ENCODE measurements around the gene SUN1. TPM values are rescaled to one million over a fixed set of nuclear protein-coding genes. Genes with fewer than 3 reads are reported as not detected.
"Not testable (repeated sequence)": the region's sequence is repeated elsewhere in the genome, so short reads cannot be mapped to it uniquely, and the experiment has no call there.

Gene SUN1
- total RNA-seq, 1 donor from 2014 or later = 127 TPM

DNA sequence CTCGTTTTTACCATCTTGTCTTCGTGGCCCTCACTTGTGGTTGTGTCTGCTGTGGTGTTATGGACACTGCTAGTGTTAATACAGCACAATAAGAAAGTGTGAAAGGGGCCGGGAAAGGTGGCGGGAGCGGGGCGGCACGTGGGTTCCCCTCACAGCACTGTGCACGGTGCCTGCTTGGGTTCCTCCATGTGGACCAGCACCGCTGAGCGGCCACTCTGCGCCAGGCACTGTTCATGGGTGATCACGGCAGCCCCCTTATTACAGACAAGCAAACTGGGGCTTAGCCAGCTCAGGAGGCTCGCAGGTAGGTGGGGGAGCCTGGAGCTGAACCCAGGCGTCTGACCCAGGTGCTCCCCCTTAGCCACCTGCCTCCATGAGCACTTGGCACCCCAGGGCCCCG is 12.2 kb downstream of the SUN1 start:
- H3K27ac ChIP-seq = no peak overlapping the region
- intact Hi-C loops (cut with DNase I) = loop anchor here (10.0 kb wide), 1 partner anchor 520 kb away; no protein-coding TSS in a partner anchor
- no peaks in the 10 kb centered on the region for H3K27me3 ChIP-seq
- ATAC-seq (no peak), DNase-seq (no peak)
- no peaks in the 10 kb centered on the region for H3K9me3 ChIP-seq
- no peak overlapping the region for H3K4me3 ChIP-seq
- H3K4me1 ChIP-seq = no peaks in the 10 kb centered on the region
- TF ChIP-seq, protein P1, sequence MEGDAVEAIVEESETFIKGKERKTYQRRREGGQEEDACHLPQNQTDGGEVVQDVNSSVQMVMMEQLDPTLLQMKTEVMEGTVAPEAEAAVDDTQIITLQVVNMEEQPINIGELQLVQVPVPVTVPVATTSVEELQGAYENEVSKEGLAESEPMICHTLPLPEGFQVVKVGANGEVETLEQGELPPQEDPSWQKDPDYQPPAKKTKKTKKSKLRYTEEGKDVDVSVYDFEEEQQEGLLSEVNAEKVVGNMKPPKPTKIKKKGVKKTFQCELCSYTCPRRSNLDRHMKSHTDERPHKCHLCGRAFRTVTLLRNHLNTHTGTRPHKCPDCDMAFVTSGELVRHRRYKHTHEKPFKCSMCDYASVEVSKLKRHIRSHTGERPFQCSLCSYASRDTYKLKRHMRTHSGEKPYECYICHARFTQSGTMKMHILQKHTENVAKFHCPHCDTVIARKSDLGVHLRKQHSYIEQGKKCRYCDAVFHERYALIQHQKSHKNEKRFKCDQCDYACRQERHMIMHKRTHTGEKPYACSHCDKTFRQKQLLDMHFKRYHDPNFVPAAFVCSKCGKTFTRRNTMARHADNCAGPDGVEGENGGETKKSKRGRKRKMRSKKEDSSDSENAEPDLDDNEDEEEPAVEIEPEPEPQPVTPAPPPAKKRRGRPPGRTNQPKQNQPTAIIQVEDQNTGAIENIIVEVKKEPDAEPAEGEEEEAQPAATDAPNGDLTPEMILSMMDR (IDR thresholded peaks at IDR 0.05) = no peak
- H3K36me3 ChIP-seq = peaks cover 58% of the 10 kb centered on the region

DNA sequence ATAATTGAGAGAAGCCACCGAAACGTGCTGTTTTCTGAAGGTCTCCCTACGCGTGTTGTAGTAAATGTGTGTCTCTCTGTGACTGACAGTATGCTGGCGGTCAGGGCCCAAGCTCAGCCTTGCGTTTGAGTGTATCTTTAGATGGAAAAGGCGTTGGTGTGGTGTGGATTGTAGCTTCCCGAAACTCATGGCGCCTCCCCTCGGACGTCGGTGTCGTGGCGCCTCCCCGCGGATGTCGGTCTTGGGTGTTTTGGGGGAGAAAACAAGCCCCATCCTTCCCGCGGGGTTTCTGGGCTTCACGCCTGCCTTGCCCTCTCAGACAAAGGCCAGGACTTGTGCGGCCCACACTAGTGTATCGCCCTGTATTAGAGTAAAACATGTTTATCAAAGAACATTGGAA is 12.8 kb downstream of the SUN1 start:
- Histone ChIP-seq H3K27ac (no peak overlapping the region), H3K36me3 (peaks cover 59% of the 10 kb centered on the region), H3K4me3 (no peak overlapping the region), H3K27me3 (no peaks in the 10 kb centered on the region), H3K9me3 (no peaks in the 10 kb centered on the region), H3K4me1 (no peaks in the 10 kb centered on the region)
- TF ChIP-seq, protein P1 (IDR thresholded peaks at IDR 0.05) = no peak
- ATAC-seq (no peak), DNase-seq (no peak)
- intact Hi-C loops (cut with DNase I) = loop anchor here (10.0 kb wide), 1 partner anchor 520 kb away; no protein-coding TSS in a partner anchor

DNA sequence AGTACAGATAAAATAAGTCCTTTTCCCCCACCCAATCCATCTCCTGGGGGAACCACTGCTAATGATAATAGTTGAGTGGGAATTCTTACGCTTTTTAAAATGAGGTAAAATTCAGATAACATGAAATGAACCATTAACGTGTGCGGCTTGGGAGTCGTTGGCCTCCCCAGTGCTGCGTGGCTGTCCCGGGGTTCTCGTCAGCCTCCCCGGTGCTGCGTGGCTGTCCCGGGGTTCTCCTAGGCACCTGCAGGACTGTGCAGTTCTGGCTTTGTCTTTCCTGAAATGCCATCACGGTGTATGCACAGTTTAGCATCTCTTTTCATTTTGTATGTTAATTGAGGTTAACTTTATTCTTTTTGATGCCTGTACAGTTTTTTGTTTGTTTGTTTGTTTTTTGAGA is 13.5 kb downstream of the SUN1 start:
- ATAC-seq = no peak
- TF ChIP-seq, protein P1 (IDR thresholded peaks at IDR 0.05) = no peak
- H3K27ac ChIP-seq = no peak overlapping the region
- no peaks in the 10 kb centered on the region for H3K4me1 ChIP-seq
- intact Hi-C loops (cut with DNase I) = loop anchor here (10.0 kb wide), 1 partner anchor 521 kb away; no protein-coding TSS in a partner anchor
- no peaks in the 10 kb centered on the region for H3K27me3 ChIP-seq
- H3K4me3 ChIP-seq = no peak overlapping the region
- DNase-seq = no peak
- H3K9me3 ChIP-seq = no peaks in the 10 kb centered on the region
- peaks cover 61% of the 10 kb centered on the region for H3K36me3 ChIP-seq

DNA sequence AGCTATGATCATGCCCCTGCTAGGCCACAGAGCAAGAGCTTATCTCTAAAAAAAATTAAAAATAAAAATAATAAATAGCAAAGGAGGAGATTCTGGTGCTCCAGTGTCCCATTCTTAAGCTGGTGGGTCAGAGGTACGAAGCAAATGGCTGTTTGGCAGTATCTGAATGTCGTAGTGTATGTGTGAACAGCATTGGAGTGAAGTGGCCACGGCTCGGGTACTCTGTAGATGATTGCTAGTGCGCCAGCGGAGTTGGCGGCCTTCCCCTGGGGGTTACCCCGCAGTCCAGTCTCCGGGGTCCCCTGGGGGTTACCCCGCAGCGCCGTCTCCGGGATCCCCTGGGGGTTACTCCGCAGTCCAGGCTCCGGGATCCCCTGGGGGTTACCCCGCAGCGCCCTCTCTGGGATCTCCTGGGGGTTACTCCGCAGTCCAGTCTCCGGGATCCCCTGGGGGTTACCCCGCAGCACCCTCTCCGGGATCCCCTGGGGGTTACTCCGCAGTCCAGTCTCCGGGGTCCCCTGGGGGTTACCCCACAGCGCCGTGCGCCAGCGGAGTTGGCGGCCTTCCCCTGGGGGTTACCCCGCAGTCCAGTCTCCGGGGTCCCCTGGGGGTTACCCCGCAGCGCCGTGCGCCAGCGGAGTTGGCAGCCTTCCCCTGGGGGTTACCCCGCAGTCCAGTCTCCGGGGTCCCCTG is 14.8 kb downstream of the SUN1 start:
- intact Hi-C loops (cut with DNase I) = loop anchor here (10.0 kb wide), 1 partner anchor 522 kb away; no protein-coding TSS in a partner anchor
- H3K27me3 ChIP-seq, DNase-seq, ATAC-seq, H3K4me1 ChIP-seq, H3K9me3 ChIP-seq, H3K4me3 ChIP-seq, H3K27ac ChIP-seq: not testable (repeated sequence)
- H3K36me3 ChIP-seq = peaks cover 71% of the 10 kb centered on the region

DNA sequence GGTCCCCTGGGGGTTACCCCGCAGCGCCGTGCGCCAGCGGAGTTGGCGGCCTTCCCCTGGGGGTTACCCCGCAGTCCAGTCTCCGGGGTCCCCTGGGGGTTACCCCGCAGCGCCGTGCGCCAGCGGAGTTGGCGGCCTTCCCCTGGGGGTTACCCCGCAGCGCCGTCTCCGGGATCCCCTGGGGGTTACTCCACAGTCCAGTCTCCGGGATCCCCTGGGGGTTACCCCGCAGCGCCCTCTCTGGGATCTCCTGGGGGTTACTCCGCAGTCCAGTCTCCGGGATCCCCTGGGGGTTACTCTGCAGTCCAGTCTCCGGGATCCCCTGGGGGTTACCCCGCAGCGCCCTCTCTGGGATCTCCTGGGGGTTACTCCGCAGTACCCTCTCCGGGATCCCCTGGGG is 15.5 kb downstream of the SUN1 start:
- intact Hi-C loops (cut with DNase I) = loop anchor here (10.0 kb wide), 1 partner anchor 523 kb away; no protein-coding TSS in a partner anchor
- not testable (repeated sequence) for H3K27ac ChIP-seq, DNase-seq, H3K4me1 ChIP-seq, ATAC-seq, H3K27me3 ChIP-seq, H3K9me3 ChIP-seq, H3K4me3 ChIP-seq
- H3K36me3 ChIP-seq = peaks cover 71% of the 10 kb centered on the region

DNA sequence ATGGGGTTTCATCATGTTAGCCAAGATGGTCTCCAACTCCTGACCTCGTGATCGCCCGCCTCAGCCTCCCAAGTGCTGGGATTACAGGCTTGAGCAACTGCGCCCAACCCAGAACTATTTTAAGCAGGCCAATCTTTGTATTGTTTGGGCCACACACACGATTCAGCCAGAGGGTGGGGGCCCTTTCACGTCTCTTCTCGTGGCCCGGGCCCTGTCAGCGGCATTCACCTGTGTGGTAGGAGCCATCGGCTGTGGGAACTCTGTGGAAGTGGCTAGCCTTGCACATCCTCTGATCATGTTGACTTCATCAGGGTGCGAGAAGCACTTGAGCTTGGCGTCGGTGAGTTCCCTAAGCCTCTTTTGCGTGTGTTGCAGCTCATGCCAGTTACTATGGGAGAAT is 16.9 kb downstream of the SUN1 start:
- Histone ChIP-seq H3K9me3 (no peaks in the 10 kb centered on the region), H3K36me3 (peaks cover 71% of the 10 kb centered on the region), H3K27me3 (no peaks in the 10 kb centered on the region), H3K4me1 (no peaks in the 10 kb centered on the region), H3K4me3 (no peak overlapping the region), H3K27ac (no peak overlapping the region)
- ATAC-seq (no peak), DNase-seq (no peak)
- intact Hi-C loops (cut with DNase I) = loop anchor here (10.0 kb wide), 1 partner anchor 524 kb away; no protein-coding TSS in a partner anchor
- TF ChIP-seq, protein P1 (IDR thresholded peaks at IDR 0.05) = no peak

Measured in upper lobe of right lung (tissue), 1 donor.